HG02870 (cell line): ENCODE data around the gene BCAS3.

Experiments
- ATAC-seq: cut with Tn5 transposase; IDR thresholded peaks from one replicate; pipeline ENCODE4 v1.9.1; 2021; ENCODE audit warnings: mild to moderate bottlenecking, moderate library complexity; ENCODE audit not compliant: unreplicated experiment

Gene BCAS3

DNA sequence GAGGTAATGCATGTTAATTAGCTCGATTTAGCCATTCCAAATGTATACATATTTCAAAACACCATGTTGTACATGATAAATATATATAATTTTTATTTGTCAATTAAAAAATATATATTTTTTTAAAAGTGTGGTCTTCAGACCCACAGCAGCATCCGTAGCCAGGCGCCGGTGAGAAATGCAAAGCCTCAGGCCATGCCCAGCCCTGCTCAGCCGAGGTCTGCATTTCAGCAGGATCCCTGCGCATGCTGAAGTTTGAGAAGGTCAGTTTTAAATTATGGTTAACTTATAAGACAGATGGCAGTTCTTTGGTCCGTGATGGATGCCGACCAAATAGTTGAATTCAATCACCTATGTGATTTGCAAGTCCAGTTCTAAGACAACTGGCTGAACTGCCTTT lies 694.0 kb downstream of the BCAS3 start:
- no peak for ATAC-seq

DNA sequence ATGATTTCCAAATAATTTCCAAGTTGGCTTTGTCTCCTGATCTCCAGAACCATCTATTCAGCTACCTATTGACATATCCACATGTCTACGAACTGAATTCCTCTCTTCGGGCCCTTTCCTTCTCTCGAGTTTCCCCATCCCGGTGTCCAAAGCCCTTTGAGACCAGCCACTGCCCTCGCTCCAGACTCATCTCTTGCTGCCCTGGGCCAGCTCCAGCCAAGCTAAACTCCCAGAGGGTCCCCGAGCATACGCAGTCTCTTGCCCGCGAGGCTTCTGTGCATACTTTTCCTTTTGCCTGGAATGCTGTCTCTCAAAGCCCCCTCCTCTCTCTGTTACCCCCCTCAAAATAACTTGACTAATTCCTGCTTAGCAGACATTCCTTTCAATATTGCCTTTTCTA lies 694.8 kb downstream of the BCAS3 start:
- no peak for ATAC-seq

DNA sequence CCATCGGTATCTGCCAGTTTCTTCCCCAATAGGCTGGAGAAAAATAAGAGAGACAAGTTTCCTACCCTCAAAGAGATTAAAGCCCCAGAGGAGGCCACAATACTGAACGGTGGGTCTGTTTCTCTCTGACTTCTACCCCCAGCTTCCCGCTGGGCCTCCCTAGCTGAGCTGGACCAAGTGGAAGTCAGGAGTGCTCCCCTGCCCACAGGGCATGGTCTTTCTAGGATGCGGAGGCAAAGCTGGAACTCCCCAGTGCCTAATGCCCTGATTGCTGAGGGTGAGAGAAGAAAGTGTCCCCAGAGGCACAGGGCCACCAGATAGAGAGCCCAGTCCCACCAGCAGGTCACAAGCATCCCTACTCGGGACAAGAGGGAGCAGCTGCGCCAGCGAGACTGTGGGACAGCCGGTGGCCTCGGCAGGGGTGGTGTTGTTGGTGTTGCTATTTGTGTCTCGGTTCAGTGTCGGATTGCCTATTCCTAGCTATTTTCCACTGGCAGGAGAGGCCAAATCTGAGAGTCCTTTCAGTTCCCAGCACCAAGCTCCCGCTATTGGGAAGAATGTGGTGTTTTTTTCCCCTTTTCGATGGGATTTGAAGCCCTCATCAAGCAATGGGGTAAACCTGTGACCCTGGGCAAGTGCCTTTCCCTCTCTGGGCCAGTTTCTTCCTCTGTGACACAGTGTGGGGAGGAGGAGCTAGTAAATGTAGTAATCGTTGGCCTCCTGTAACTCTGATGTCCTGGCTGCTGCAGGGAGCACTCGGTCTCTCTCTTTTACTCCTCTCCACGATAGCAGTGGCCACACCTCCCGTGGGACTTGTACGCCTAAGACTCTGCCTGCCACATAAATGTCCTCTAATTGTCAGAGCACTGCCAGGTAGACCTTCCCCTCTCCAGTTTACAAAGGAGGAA lies 699.5 kb downstream of the BCAS3 start:
- ATAC-seq: no peak

DNA sequence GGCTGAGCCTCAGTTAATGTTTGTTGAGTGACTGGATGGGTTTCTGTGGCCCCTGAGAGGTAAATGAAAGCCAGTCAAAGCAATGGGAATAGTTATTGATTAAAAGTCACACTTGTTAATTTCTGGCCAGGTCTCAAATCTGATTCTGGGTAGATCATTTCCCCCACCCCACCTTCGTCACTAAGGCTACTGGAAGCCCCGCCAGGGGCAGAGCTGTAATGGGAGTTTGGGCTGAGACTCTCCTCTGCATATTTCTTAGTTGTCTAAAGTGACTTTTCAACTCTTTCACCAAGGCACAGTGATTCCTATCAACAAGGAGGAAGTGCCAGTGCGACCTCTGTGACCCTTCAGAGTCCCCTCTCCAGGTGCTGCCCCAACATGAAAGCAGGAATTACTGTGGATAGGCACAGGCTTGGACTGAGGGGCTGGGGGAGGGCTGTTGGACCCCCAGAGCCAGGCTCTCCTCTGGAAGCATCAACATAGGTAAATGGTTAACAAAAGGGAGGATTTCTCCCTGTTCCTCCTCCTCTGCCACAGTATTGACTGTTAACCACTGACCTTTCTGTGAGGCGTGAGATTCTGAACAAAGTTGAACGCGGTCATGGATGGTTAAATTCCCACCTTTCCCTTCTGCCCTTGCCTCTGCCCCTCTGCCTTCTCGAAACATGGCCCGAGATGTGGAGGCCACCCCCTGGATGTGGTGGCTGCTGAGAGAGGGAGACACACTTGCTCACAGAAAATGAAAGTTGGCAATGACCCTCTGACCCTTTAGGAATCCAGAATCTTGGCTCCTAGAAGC lies 701.2 kb downstream of the BCAS3 start:
- no peak for ATAC-seq

DNA sequence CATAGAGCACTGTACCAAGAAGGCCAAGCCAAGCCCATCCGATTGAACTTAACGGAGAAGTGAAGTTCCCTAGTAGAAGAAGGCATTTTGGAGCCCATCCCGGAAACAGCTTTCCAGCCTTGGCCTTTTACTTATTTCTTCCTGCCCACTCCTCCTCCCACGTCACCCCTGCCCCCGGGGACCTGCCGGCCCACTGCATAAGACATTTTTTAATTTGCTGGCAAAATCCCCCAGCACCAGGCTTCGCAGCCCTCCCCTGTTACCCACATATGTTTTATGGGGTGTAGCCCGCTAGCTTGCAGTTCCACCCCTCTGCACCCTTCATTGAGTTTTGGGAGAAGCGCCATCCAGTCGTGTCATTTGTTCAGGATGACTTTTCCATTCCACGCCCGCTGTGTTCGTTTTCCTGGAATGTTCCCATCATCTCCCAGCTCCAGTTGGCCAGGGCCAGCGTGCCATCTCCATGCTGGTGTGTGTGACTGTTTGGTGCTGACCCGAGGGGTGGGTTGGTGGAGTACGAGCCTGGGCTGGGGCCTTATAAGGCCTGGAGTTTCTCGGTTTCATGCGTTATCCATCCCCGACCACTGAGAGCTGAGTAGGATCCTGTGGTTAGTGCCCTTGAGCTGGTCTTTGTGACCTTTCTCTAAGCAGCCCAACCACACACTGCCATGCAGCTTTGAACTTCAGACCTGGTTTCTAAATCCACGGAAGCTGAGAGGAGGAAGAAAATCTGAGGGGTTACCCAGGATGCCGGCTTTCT lies 702.0 kb downstream of the BCAS3 start:
- no peak for ATAC-seq

DNA sequence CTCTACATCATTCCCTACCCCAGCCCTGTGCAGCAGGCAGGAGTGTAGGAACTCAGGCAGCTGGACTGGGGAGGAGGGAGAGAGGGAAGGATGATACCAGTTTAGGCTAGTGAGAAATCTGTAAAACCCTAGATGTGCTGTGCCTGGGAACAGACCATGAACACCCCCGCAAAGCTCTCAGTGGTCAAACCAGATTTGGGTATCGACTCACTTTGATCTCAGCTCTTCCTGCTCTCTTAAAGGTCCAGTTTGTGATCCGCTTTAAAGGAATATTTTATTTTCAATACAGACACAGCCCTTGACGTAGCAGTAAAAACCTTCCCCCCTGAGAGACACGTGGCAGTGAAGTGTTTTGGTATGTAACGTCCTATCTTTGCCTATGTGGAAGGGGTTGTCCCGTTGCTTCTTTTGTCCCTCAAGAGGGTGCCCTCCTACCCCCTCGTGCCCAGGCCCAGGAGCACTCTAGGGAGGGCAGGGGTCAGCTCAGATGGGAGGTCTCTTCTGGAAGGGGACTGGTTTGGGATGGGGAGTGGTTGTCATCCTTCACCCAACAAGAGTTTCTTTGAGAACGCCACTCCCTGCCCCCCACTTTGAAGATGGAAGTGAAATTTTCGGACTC lies 702.7 kb downstream of the BCAS3 start:
- ATAC-seq: no peak

DNA sequence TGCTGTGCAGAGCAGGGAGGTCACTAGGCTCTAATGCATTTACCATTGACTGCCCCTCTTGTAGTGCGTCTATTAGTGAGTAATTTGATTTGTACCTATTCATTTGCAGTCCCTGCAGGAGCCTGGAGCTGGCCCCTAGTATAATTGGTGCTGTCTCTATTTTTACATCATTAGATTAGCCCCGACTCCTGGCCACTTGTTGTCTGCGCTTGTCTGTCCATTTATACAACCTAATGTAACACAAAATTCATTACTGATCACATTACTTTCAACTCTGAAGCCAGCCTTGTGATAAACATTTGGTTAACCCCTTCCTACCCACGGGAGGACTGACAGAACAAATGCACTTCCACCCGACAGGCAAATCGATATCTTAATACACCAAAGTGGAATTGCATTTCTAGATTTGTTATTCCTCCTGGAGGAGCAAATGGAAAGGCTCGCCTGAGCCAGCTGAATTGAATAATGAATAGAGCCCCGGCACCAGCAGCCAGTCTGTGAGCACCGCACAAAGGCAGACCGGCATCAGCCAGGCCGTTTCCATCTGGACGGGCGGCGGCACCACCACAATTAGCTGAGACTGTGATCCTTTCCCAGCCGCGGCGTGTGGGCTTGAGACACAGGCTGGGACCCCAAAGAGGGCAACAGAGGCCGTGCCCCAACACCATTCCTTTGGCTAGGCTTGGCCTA lies 703.3 kb downstream of the BCAS3 start:
- no peak for ATAC-seq

DNA sequence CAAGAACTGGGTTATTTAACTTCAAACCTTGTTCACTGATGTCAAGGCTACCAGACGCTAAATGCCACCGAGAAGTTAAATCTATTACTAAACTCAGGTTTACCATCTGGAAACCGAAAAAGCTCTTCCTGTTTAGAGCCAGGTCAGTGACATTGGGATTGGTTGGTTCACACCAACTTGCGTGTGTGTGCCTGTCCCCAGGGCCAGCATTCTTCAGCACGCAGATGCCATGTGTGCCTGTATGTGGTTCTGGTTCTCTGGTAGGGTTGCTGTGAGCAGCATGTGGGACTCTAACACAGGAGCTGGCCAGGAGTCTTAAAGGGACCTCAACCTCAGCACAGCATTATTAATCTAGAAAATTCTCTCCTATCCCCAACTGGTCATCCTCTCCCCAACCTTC lies 703.9 kb downstream of the BCAS3 start:
- ATAC-seq: no peak

DNA sequence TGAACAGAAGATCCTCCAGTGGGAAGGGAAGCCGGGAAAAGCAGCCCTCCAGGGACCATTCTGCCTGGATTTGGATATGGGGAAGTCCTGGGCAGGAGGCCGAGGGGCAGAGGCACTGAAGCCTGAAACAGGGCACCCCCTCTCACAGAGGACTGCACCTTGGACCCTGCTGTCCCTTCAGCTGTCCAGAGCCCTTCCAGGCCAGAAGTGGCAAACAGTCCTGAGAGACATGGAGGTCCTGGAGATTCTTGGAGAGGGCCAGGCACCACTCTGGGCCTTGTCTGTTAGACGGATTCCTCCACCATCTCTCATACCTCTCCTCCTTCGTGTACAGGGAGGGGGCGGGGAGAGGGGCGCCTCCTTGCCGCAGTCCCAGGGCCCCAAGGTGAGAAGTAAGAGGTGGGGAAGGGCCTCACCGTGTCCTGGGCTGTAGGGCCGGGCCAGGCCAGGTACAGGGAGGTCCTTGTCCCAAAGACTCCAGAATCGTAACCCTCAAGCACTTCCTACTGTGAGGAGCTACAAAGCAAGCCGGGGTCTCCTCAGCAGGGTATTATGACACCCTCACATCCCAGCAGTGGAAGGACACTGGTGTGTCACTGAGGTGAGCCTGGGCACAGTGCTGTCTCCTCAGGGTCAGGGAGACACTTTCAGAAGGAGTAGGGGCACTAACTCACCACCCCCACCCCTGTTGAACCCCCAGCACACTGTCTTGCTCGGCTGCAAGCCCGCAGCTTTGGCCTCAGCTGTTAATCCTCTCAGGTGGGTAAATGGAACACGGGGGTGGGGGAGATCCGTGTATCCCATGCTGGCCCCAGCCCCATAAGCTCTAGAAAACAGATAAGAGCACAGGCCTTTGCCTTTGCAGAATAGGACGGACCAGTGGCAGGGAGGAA lies 705.4 kb downstream of the BCAS3 start:
- ATAC-seq: no peak

DNA sequence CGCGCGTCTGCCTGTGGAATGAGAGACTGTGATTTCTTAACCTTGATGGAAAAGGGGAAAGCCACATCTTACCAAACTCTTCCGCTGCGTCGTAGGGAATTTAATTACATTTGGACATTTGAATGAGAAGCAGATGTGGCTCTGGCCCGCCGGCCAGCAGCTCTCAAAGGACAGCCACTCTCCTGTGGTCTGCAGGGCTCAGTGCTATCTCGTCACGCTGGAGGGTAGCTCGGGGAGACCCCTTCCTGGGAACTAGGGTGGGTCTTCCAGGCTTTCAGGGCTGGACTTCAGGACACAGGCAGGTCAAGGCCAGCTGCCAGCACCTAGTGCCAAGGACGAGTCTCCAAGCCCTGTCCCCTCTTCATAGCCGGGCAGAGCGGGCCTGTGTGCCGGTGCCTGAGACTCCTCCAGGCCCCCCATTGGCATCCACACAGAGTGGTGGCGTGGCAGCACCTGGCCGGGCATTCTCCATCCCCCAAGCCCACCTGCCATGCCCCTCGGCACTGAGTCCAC lies 706.1 kb downstream of the BCAS3 start:
- no peak for ATAC-seq

DNA sequence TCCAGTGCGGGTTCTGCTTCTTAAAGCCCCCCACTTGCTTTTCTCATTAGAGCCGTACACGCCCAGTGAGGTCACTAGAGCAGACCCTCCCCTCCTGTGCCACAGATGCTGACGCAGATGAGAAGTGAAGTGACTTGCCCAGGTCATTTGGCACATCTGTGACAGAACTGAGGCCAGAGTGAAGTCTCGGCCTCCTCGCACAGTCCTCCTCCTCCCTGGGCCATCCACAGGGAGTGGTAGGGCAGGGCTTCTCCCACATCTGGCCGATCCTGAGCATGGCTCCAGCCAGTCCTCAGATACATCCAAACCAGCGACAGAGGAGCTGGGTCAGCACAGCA lies 706.7 kb downstream of the BCAS3 start:
- no peak for ATAC-seq

DNA sequence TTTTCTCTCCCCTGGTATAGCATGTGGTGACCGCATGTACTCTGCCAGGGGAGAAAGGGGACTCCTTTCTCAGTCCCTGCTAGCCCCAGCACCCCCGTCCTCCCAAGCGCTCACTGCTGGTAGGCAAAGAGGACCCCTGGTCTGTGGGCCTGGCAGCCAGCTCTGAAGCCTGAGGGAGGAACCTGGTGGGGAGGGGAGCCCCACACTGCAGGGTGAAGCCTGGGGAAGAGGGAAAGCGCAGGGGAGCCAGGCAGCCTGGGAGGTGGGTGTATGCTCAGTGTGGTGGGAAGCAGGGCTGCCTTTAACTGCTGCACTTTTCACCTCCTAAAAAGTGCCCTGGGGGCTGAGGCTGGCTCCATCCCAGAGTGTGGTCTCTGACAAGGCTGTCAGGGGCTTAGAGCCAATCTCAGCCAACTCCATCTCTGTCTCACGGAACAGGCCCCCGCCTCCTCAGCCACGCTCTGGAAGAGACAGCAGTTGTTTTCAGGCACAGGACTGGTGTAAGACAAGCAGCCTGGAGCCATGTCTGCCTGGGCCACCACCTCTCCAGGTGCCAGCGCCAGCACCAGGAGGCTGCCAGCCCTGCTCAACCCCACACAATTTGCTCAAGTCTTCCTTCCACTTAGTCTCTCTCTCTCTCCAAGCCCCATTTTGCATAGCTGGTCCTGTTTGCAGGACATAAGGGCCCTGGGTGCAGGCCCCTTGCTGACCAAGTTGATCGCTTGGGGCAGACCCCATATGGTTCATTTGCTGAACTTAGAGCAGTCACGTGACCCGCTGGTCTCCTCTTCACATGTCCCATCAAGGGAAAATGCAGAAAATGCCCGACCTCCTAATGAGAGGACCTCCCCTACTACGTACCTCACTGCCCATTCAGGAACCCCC lies 707.3 kb downstream of the BCAS3 start:
- ATAC-seq: no peak

DNA sequence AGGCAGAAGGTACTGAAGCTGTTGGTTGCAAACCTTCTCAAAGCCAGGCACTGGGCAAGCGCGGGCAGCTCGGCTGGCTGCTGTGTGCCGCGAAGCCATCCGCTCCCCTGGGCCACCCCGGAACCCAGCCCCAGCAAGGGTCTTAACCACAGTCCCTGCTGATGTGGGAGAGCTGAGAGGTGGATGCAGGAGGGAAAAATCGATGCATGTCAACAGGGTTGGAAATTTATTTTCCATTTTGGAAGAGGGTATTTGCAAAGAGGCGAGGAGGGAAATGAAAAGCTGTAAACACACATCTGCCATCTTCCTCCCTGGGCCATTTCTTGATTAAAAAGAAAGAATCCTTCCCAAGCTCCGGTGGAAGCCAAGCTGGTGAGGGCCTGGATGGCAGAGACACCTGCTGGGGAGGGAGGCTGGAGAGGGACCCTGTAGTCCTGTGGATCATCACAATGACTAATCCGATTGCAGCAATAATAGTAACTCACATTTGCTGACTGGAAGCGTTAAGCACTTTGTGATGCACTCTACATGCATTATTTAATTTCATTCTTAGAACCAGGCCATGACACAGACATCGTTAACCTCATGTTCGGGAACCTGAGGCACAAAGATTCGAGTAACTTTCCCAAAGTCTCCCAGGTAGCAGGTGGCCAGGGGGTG lies 708.1 kb downstream of the BCAS3 start:
- no peak for ATAC-seq

DNA sequence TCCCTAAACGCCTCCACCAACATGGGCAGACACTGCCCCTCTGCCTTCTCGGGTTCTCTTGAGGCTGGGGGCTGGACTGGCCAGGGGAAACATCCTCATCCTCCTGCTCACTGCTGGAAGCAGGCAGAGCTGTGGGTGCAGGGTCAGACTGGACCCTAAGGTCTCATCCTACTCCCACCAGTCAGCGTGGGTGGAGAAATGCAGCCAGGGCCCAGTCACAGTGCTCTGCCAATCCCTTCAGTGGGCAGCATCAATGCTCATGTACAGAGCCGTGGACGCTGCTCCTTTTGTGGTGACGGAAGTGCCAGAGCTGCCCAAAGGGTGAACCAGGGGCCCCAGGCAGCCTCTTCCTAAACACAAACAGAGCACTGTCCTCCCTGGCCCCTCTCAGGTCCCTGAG lies 708.6 kb downstream of the BCAS3 start:
- no peak for ATAC-seq

DNA sequence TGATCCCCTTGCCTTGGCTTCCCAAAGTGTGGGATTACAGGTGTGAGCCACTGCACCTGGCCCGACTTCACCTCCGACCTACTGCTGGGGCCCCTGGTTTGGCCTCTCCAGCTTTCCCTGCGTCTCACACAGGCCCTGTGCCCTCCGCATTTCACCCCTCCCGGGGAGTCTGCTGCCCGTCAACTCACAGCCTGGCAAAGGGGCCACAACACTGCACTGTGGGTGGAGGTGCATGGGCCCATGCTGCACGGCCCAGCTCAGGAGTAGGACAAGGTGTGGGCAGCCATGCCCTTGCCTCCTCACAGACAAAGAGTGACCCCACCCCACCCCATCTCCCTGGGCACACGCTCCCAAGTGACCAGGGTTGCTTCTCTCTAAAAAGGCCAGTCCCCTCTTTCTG lies 709.4 kb downstream of the BCAS3 start:
- no peak for ATAC-seq

DNA sequence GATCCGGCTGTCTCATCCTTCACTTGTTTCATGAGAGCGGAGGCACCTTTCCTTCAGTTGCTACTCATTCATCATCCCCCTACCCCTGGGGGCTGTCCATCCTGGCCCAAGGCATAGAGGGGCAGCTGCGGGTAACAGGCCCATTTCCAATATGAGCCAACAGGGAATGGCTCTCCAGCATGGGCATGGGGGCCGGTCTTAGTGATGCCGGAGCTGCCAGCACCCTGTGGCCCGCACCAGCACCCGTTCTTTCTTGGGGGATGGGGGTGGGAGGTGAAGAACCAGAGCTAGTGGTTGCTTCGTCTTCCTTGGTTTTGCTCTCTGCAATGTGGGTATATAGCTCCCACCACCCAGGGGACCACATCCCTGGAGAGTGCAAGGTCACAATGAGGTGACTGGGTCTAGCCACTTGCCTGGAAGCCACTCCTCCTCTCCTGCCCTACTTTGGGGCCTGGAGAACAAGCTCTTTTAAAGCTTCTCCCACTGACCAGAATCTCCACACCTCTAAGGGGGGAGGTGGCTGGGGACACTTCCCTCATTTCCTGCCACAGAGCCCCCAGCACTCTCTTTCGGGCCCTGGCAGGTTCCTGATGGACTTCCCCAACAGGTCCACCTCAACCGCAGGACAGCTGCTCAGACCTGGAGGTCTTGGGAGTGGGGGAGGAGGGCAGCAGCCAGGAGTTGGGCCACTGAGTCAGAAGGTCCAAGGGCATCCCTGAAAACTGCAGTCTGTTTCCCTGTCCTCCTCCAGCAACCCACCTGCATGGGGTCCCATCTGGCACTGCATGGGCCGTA lies 710.1 kb downstream of the BCAS3 start:
- ATAC-seq: no peak
